Natural killer cell (primary cell): ENCODE measurements around the gene MAST3. TPM values are rescaled to one million over a fixed set of nuclear protein-coding genes. Genes with fewer than 3 reads are reported as not detected.
A peak's percentile ranks its signal among the peaks of the same experiment; 100 is the strongest.

ENCODE experiments used
- ATAC-seq, 3 donors: fragments of 150-1000 bp in 2 of 3; fragments of 200-7000 bp in 1 of 3; cut with Tn5 transposase; 1 replicate in 1 of 3; 2 replicates in 2 of 3; pipeline ENCODE4 v1.10.0; 2021; ENCODE audit warnings: mild to moderate bottlenecking in 2 of 3, moderate library complexity in 2 of 3
- DNase-seq, 2 donors: peaks; one replicate each; pipeline versions ENCODE4 v3.0.0 to v3.0.0-alpha.2; 2013 to 2021; ENCODE audit warnings: mixed read lengths in 1 of 2
- H3K27ac ChIP-seq: one replicate; pipeline ENCODE4 v1.5.1; 2013; ENCODE audit warnings: mild to moderate bottlenecking, low read length
- H3K27me3 ChIP-seq: one replicate; pipeline ENCODE4 v1.6.1; 2013; ENCODE audit warnings: low read length; ENCODE audit not compliant: control insufficient read depth, insufficient read depth
- H3K36me3 ChIP-seq: one replicate; pipeline ENCODE4 v1.6.1; 2013; ENCODE audit warnings: low read length; ENCODE audit not compliant: control insufficient read depth, insufficient read depth
- H3K4me1 ChIP-seq: one replicate; pipeline ENCODE4 v1.6.1; 2013; ENCODE audit warnings: low read length; ENCODE audit not compliant: control insufficient read depth, insufficient read depth
- H3K4me3 ChIP-seq: one replicate; pipeline ENCODE4 v1.5.1; 2013; ENCODE audit warnings: low read length
- H3K9me3 ChIP-seq: one replicate; pipeline ENCODE4 v1.6.1; 2013; ENCODE audit warnings: low read length; ENCODE audit not compliant: control insufficient read depth, insufficient read depth
- H3K27ac Mint-ChIP-seq, 2 donors: one replicate each; pipeline ENCODE4 v1.8.0; 2022; ENCODE audit warnings: mild to moderate bottlenecking in 2 of 2, mixed read lengths in 2 of 2, moderate library complexity in 1 of 2
- H3K27me3 Mint-ChIP-seq, 2 donors: one replicate each; pipeline ENCODE4 v1.8.0; 2022; ENCODE audit warnings: low read depth in 2 of 2, mixed read lengths in 2 of 2
- H3K36me3 Mint-ChIP-seq: one replicate; pipeline ENCODE4 v1.8.0; 2022; ENCODE audit warnings: mixed read lengths
- H3K4me1 Mint-ChIP-seq, 2 donors: one replicate each; pipeline ENCODE4 v1.8.0; 2022; ENCODE audit warnings: mixed read lengths in 2 of 2
- H3K4me3 Mint-ChIP-seq: one replicate; pipeline ENCODE4 v1.8.0; 2022; ENCODE audit warnings: mild to moderate bottlenecking, moderate library complexity, mixed read lengths
- H3K9me3 Mint-ChIP-seq, 2 donors: one replicate each; pipeline ENCODE4 v1.8.0; 2022; ENCODE audit warnings: mixed read lengths in 2 of 2
- CTCF ChIP-seq: fragments of 200-600 bp; IDR thresholded peaks from one replicate; pipeline ENCODE4 v1.8.0; 2022; ENCODE audit warnings: antibody characterized with exemption
- WGBS: methylation state at CpG from one replicate; pipeline ENCODE4 v1.1.7; 2013; ENCODE audit warnings: missing lambda C conversion rate; ENCODE audit not compliant: insufficient coverage; 5-methylcytosine and 5-hydroxymethylcytosine counted together
- intact Hi-C: fragments of 100-400 bp; cut with micrococcal nuclease; formaldehyde crosslinking; loops from one replicate; pipeline ENCODE4 v1.14.2; 2022
- total RNA-seq, 4 donors: library from RNA; stranded (reverse); fragments of 120-200 nt in 1 of 4; gene quantifications; one replicate each; pipeline versions ENCODE4 v1.2.3 to v1.2.4, GENCODE V29; 2013 to 2022

Gene MAST3
- total RNA-seq, 3 donors from 2014 or later (not counting 1 experiment from before 2014, with no cell fraction given) = 84.5 to 101 (median 101) TPM

DNA sequence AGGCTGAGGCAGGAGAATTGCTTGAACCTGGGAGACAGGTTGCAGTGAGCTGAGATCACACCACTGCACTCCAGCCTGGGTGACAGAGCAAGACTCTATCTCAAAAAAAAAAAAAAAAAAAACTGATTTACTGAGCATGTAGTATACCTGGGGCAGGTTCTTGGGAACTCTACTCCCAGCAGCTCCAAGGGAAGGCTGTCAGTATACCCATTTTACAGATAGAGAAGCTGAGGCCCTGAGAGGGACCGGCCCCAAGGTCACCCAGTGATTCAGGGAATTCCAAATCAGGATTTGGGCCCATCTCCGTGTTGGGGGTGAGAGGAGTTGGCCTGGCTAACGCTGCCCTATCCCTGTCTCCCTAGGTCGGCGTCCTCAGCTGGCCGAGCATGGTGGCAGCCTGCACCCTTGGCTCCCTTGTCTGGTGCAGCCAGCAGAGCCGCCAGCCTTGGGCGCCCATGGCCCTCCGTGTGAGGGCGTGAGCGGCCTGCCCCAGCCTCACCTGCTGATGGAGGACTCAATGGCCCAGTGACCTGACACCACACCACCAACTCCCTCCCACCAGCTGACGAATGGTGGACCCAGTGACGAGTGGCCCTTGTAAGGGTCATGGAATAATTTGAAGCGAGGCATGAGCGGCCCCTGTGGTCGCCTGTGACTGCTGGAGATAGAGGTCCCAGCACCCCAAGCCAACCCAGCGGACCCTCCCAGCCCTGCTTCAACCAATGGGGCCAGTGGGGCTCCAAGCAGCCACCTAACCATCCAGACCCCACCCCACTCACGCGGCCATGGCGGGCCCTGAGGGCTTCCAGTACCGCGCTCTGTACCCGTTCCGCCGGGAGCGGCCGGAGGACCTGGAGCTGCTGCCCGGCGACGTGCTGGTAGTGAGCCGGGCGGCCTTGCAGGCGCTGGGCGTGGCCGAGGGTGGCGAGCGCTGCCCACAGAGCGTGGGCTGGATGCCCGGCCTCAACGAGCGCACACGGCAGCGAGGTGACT is 57.8 kb downstream of the MAST3 start:
- H3K4me1 ChIP-seq = peaks cover 34% of the 10 kb centered on the region
- no peaks in the 10 kb centered on the region for H3K27me3 ChIP-seq
- Mint-ChIP-seq H3K4me3 (peak overlapping the region; percentile 64), H3K4me1 (peaks cover 32 to 46% of the 10 kb centered on the region in 2 donors), H3K27ac (no peak overlapping the region), H3K9me3 (no peaks in the 10 kb centered on the region), H3K36me3 (no peaks in the 10 kb centered on the region), H3K27me3 (peaks cover 0 to 2% of the 10 kb centered on the region in 2 donors)
- intact Hi-C loops = no loop called here
- no peak for DNase-seq
- no peak overlapping the region for H3K27ac ChIP-seq
- H3K4me3 ChIP-seq = no peak overlapping the region
- ATAC-seq = no peak
- no peak for TF ChIP-seq CTCF
- no peaks in the 10 kb centered on the region for H3K9me3 ChIP-seq
- H3K36me3 ChIP-seq = peaks cover 5% of the 10 kb centered on the region
- 97% methylated on average over 43 of the region's 43 CpGs for WGBS

DNA sequence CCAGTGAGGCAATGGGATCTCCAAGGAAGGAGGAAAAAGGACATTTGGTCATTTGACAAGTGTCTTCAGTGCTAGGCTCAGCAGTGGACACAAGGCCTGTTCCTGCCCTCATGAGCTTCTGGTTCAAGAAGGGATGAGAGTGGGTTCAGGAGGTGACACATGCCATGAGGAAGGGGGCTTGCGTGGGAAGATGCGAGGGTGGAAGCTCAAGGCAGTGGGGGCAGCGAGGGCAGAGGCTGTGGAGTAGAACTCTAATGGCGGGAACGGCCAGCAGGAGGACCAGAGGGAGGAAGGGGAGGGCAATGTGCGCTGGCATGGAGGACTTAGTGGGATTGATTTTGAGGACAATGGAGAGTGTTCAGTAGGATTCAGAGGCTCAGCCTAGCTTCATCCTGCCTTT is 58.7 kb downstream of the MAST3 start:
- peaks cover 31% of the 10 kb centered on the region for H3K4me1 ChIP-seq
- Mint-ChIP-seq H3K36me3 (no peaks in the 10 kb centered on the region), H3K9me3 (no peaks in the 10 kb centered on the region), H3K27me3 (peaks cover 0 to 2% of the 10 kb centered on the region in 2 donors), H3K4me1 (peaks cover 24 to 40% of the 10 kb centered on the region in 2 donors), H3K4me3 (no peak overlapping the region), H3K27ac (no peak overlapping the region)
- no peaks in the 10 kb centered on the region for H3K9me3 ChIP-seq
- DNase-seq (no peak), ATAC-seq (no peak)
- H3K36me3 ChIP-seq = no peaks in the 10 kb centered on the region
- H3K4me3 ChIP-seq = no peak overlapping the region
- H3K27ac ChIP-seq = no peak overlapping the region
- TF ChIP-seq CTCF = no peak
- intact Hi-C loops = no loop called here
- WGBS = over 99% methylated on average over 5 of the region's 6 CpGs
- no peaks in the 10 kb centered on the region for H3K27me3 ChIP-seq

GRCh38 chr19:18156841-18157464 is 59.4 kb downstream of the MAST3 start:
- Mint-ChIP-seq H3K9me3 (no peaks in the 10 kb centered on the region), H3K36me3 (no peaks in the 10 kb centered on the region), H3K4me3 (no peak overlapping the region), H3K27me3 (peaks cover 0 to 2% of the 10 kb centered on the region in 2 donors), H3K4me1 (peaks cover 17 to 37% of the 10 kb centered on the region in 2 donors), H3K27ac (no peak overlapping the region)
- Histone ChIP-seq H3K9me3 (no peaks in the 10 kb centered on the region), H3K27me3 (no peaks in the 10 kb centered on the region), H3K27ac (no peak overlapping the region), H3K4me3 (no peak overlapping the region), H3K36me3 (no peaks in the 10 kb centered on the region), H3K4me1 (peaks cover 31% of the 10 kb centered on the region)
- no peak for DNase-seq
- no peak for ATAC-seq
- intact Hi-C loops = no loop called here
- TF ChIP-seq CTCF = no peak
- 68% methylated on average over 22 of the region's 22 CpGs for WGBS
